NCI-H1092 treated with DMSO at 0.1 percent for 48 hours (cell line): ENCODE data around the gene CDK11A.
A peak's percentile ranks its signal among the peaks of the same experiment; 100 is the strongest.
"Not testable (repeated sequence)": the region's sequence is repeated elsewhere in the genome, so short reads cannot be mapped to it uniquely, and the experiment has no call there.

Experiments
- DNase-seq: peaks from one replicate; lab custom pipeline; 2025; lab: John Stamatoyannopoulos, UW

Gene CDK11A

GRCh38 chr1:1662392-1662791 lies 61.8 kb downstream of the CDK11A start:
- DNase-seq, result not testable (repeated sequence)

GRCh38 chr1:1658583-1659549 lies 65.3 kb downstream of the CDK11A start, which contains the start of gene CDK11B:
Gene CDK11B (minus strand): TSS chr1:1659004. CDS start chr1:1657485, 1,519 bp downstream.
- DNase-seq, result peak; percentile 65
